Mesendoderm (in vitro differentiated cells): ENCODE results near the gene PARD3.
"Not testable (repeated sequence)": the region's sequence is repeated elsewhere in the genome, so short reads cannot be mapped to it uniquely, and the experiment has no call there.

ENCODE experiments used
- DNase-seq: peaks from one replicate; pipeline ENCODE4 v3.0.0; 2013
- H2AK5ac ChIP-seq: 2 replicates; pipeline ENCODE4 v1.6.1; 2013; ENCODE audit warnings: low read length, inconsistent platforms
- H2BK120ac ChIP-seq: 2 replicates; pipeline ENCODE4 v1.6.1; 2013; ENCODE audit warnings: low read depth, mild to moderate bottlenecking, low read length, moderate library complexity, mixed read lengths
- H2BK15ac ChIP-seq: replicated peaks from 2 replicates; pipeline ENCODE4 v1.6.1; 2013; ENCODE audit warnings: low read depth, mild to moderate bottlenecking, moderate library complexity
- H2BK5ac ChIP-seq: 2 replicates; pipeline ENCODE4 v1.6.1; 2013; ENCODE audit warnings: low read length, inconsistent platforms
- H3K18ac ChIP-seq: 2 replicates; pipeline ENCODE4 v1.6.1; 2013; ENCODE audit warnings: mild to moderate bottlenecking, low read length, mixed read lengths
- H3K23ac ChIP-seq: one replicate; pipeline ENCODE4 v1.6.1; 2013; ENCODE audit warnings: low read length
- H3K27ac ChIP-seq: 2 replicates; pipeline ENCODE4 v1.5.1; 2013; ENCODE audit warnings: low read depth, mild to moderate bottlenecking, inconsistent platforms, low read length, moderate library complexity
- H3K27me3 ChIP-seq: 2 replicates; pipeline ENCODE4 v1.6.1; 2013; ENCODE audit warnings: low read length, control low read depth, mild to moderate bottlenecking, inconsistent platforms; ENCODE audit not compliant: insufficient read depth, poor library complexity
- H3K36me3 ChIP-seq: 2 replicates; pipeline ENCODE4 v1.6.1; 2013; ENCODE audit warnings: low read length, inconsistent platforms; ENCODE audit not compliant: control insufficient read depth, insufficient read depth
- H3K4ac ChIP-seq: one replicate; pipeline ENCODE4 v1.6.1; 2013; ENCODE audit warnings: low read depth, mild to moderate bottlenecking, low read length, moderate library complexity
- H3K4me1 ChIP-seq: 2 replicates; pipeline ENCODE4 v1.6.1; 2013; ENCODE audit warnings: low read depth, low read length, inconsistent platforms; ENCODE audit not compliant: control insufficient read depth
- H3K4me2 ChIP-seq: 2 replicates; pipeline ENCODE4 v1.6.1; 2013; ENCODE audit warnings: low read length
- H3K4me3 ChIP-seq: 2 replicates; pipeline ENCODE4 v1.5.1; 2013; ENCODE audit warnings: mild to moderate bottlenecking, low read length
- H3K56ac ChIP-seq: one replicate; pipeline ENCODE4 v1.6.1; 2013; ENCODE audit warnings: low read length
- H3K79me1 ChIP-seq: 2 replicates; pipeline ENCODE4 v1.6.1; 2013; ENCODE audit warnings: low read length, inconsistent platforms
- H3K79me2 ChIP-seq: 2 replicates; pipeline ENCODE4 v1.6.1; 2013; ENCODE audit warnings: mild to moderate bottlenecking, low read length; ENCODE audit not compliant: control insufficient read depth, insufficient read depth
- H3K9ac ChIP-seq: 2 replicates; pipeline ENCODE4 v1.6.1; 2013; ENCODE audit warnings: low read length, inconsistent platforms
- H4K5ac ChIP-seq: one replicate; pipeline ENCODE4 v1.6.1; 2013; ENCODE audit warnings: low read length
- H4K8ac ChIP-seq: one replicate; pipeline ENCODE4 v1.6.1; 2013; ENCODE audit warnings: low read depth, mild to moderate bottlenecking, control low read depth, low read length, moderate library complexity
- WGBS: extraction: QIAGEN DNeasy Blood & Tissue Kit; methylation state at CpG from one replicate; pipeline ENCODE4 v1.1.7; 2013; ENCODE audit warnings: low lambda C conversion rate, missing lambda C conversion rate; ENCODE audit not compliant: insufficient coverage; ENCODE audit errors: extremely low coverage; 5-methylcytosine and 5-hydroxymethylcytosine counted together

The PARD3 gene

GRCh38 chr10:34745244-34745643 lies 69.9 kb downstream of the PARD3 start:
- Histone ChIP-seq H3K4ac (no peak overlapping the region), H3K27me3 (no peaks in the 10 kb centered on the region), H3K4me3 (no peak overlapping the region), H3K23ac (no peak overlapping the region), H4K8ac (no peak overlapping the region), H2AK5ac (no peak overlapping the region), H3K9ac (no peak overlapping the region), H3K18ac (no peak overlapping the region), H2BK5ac (no peak overlapping the region), H3K56ac (no peak overlapping the region), H4K5ac (no peak overlapping the region), H3K79me2 (peaks cover 49% of the 10 kb centered on the region), H3K27ac (no peak overlapping the region), H3K4me1 (peaks cover 6% of the 10 kb centered on the region), H2BK15ac (no peak overlapping the region), H3K4me2 (no peak overlapping the region), H2BK120ac (no peak overlapping the region), H3K79me1 (peaks cover 37% of the 10 kb centered on the region), H3K36me3 (no peaks in the 10 kb centered on the region)
- no CpG with 5 or more reads among the region's 4 CpGs for WGBS
- no peak for DNase-seq

- H2BK5ac ChIP-seq, result no peak overlapping the region
- H3K9ac ChIP-seq, result no peak overlapping the region
- no peak overlapping the region for H3K4ac ChIP-seq
- WGBS, result no CpG with 5 or more reads among the region's 3 CpGs
- H3K4me1 ChIP-seq, result peaks cover 9% of the 10 kb centered on the region
- H2BK15ac ChIP-seq, result no peak overlapping the region
- no peak overlapping the region for H2BK120ac ChIP-seq
- no peak overlapping the region for H2AK5ac ChIP-seq
- no peaks in the 10 kb centered on the region for H3K27me3 ChIP-seq
- H3K27ac ChIP-seq, result no peak overlapping the region
- H3K4me3 ChIP-seq, result no peak overlapping the region
- H3K79me2 ChIP-seq, result peaks cover 46% of the 10 kb centered on the region
- no peak overlapping the region for H3K18ac ChIP-seq
- H4K5ac ChIP-seq, result no peak overlapping the region
- no peak overlapping the region for H3K23ac ChIP-seq
- H3K79me1 ChIP-seq, result peaks cover 37% of the 10 kb centered on the region
- H3K4me2 ChIP-seq, result no peak overlapping the region
- H3K56ac ChIP-seq, result no peak overlapping the region
- no peaks in the 10 kb centered on the region for H3K36me3 ChIP-seq
- DNase-seq, result no peak
- no peak overlapping the region for H4K8ac ChIP-seq
Observed at GRCh38 chr10:34744590-34744989, 70.5 kb downstream of the PARD3 start.

GRCh38 chr10:34743814-34744213 lies 71.3 kb downstream of the PARD3 start:
- Histone ChIP-seq H2AK5ac (no peak overlapping the region), H3K4ac (no peak overlapping the region), H4K5ac (no peak overlapping the region), H3K9ac (no peak overlapping the region), H4K8ac (no peak overlapping the region), H3K27ac (no peak overlapping the region), H3K79me2 (peaks cover 51% of the 10 kb centered on the region), H2BK15ac (no peak overlapping the region), H3K23ac (no peak overlapping the region), H3K36me3 (no peaks in the 10 kb centered on the region), H3K4me1 (peaks cover 9% of the 10 kb centered on the region), H3K27me3 (no peaks in the 10 kb centered on the region), H3K4me3 (no peak overlapping the region), H2BK5ac (no peak overlapping the region), H2BK120ac (no peak overlapping the region), H3K56ac (no peak overlapping the region), H3K18ac (no peak overlapping the region), H3K79me1 (peaks cover 36% of the 10 kb centered on the region), H3K4me2 (no peak overlapping the region)
- WGBS, result no CpG with 5 or more reads among the region's 7 CpGs
- DNase-seq, result no peak

GRCh38 chr10:34742456-34742855 lies 72.6 kb downstream of the PARD3 start:
- Histone ChIP-seq H4K5ac (no peak overlapping the region), H3K56ac (no peak overlapping the region), H3K4me1 (peaks cover 5% of the 10 kb centered on the region), H3K27ac (no peak overlapping the region), H3K4me3 (no peak overlapping the region), H2AK5ac (no peak overlapping the region), H4K8ac (no peak overlapping the region), H2BK120ac (no peak overlapping the region), H3K18ac (no peak overlapping the region), H3K27me3 (no peaks in the 10 kb centered on the region), H3K79me1 (peaks cover 32% of the 10 kb centered on the region), H2BK5ac (no peak overlapping the region), H3K36me3 (no peaks in the 10 kb centered on the region), H2BK15ac (no peak overlapping the region), H3K9ac (no peak overlapping the region), H3K4ac (no peak overlapping the region), H3K79me2 (peaks cover 54% of the 10 kb centered on the region), H3K4me2 (no peak overlapping the region), H3K23ac (no peak overlapping the region)
- WGBS, result no CpG with 5 or more reads among the region's 6 CpGs
- no peak for DNase-seq

- not testable (repeated sequence) for H2BK5ac ChIP-seq, H4K8ac ChIP-seq, H3K4me2 ChIP-seq, H3K36me3 ChIP-seq, H3K4me3 ChIP-seq, H3K27ac ChIP-seq, H3K27me3 ChIP-seq, H3K18ac ChIP-seq, H2BK120ac ChIP-seq, H2BK15ac ChIP-seq, DNase-seq, H3K9ac ChIP-seq, H2AK5ac ChIP-seq, H3K4ac ChIP-seq, H3K4me1 ChIP-seq, H3K56ac ChIP-seq, H4K5ac ChIP-seq, H3K23ac ChIP-seq
- Histone ChIP-seq H3K79me1 (peaks cover 32% of the 10 kb centered on the region), H3K79me2 (peaks cover 60% of the 10 kb centered on the region)
- whole genome bisulfite sequencing, result no CpG with 5 or more reads among the region's 4 CpGs
Observed at GRCh38 chr10:34741087-34741486, 74.0 kb downstream of the PARD3 start.

GRCh38 chr10:34740321-34740720 lies 74.8 kb downstream of the PARD3 start:
- Histone ChIP-seq H3K4ac (no peak overlapping the region), H3K4me3 (no peak overlapping the region), H3K27ac (no peak overlapping the region), H3K79me2 (peaks cover 59% of the 10 kb centered on the region), H3K79me1 (peaks cover 30% of the 10 kb centered on the region), H2BK15ac (no peak overlapping the region), H4K8ac (no peak overlapping the region), H3K23ac (no peak overlapping the region), H3K36me3 (no peaks in the 10 kb centered on the region), H3K18ac (no peak overlapping the region), H4K5ac (no peak overlapping the region), H3K27me3 (no peaks in the 10 kb centered on the region), H2AK5ac (no peak overlapping the region), H2BK120ac (no peak overlapping the region), H3K4me1 (peaks cover 8% of the 10 kb centered on the region), H3K9ac (no peak overlapping the region), H2BK5ac (no peak overlapping the region), H3K56ac (no peak overlapping the region), H3K4me2 (no peak overlapping the region)
- no peak for DNase-seq
- WGBS, result no CpG with 5 or more reads among the region's 5 CpGs
